ENCODE data around the gene IZUMO2. TPM values are rescaled to one million over a fixed set of nuclear protein-coding genes. Genes with fewer than 3 reads are reported as not detected.
A peak's percentile ranks its signal among the peaks of the same experiment; 100 is the strongest.
"Not testable (repeated sequence)": the region's sequence is repeated elsewhere in the genome, so short reads cannot be mapped to it uniquely, and the experiment has no call there.

IZUMO2 gene
- total RNA-seq, 1 donor from 2014 or later: not detected

DNA sequence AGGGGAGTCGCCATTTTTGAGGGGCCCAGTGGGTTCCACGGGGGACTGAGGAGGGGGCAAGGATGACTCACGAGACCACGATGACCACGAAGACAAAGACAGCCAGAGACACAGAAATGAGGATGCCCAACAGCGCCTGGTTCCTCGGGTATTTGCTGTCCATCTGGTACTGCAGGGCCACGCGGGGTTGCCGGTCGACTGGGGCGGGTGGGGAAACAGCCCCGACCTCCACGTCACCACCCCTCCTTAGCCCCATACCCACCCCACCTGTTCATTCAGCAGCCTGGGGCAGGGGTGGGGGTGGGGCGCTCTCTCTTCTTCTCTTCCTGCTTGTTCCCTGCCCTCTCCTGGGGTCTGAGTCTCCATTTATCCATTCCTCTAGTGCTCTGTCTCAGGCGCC lies 8.6 kb downstream of the IZUMO2 start:
- TF ChIP-seq, protein P1, sequence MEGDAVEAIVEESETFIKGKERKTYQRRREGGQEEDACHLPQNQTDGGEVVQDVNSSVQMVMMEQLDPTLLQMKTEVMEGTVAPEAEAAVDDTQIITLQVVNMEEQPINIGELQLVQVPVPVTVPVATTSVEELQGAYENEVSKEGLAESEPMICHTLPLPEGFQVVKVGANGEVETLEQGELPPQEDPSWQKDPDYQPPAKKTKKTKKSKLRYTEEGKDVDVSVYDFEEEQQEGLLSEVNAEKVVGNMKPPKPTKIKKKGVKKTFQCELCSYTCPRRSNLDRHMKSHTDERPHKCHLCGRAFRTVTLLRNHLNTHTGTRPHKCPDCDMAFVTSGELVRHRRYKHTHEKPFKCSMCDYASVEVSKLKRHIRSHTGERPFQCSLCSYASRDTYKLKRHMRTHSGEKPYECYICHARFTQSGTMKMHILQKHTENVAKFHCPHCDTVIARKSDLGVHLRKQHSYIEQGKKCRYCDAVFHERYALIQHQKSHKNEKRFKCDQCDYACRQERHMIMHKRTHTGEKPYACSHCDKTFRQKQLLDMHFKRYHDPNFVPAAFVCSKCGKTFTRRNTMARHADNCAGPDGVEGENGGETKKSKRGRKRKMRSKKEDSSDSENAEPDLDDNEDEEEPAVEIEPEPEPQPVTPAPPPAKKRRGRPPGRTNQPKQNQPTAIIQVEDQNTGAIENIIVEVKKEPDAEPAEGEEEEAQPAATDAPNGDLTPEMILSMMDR (IDR thresholded peaks at IDR 0.05): no peak
- Mint-ChIP-seq H3K4me1 (ENCODE audit: low read depth) (no peaks in the 10 kb centered on the region), H3K36me3 (ENCODE audit: low read depth) (no peaks in the 10 kb centered on the region), H3K9me3 (ENCODE audit: low read depth) (peaks cover 6% of the 10 kb centered on the region), H3K4me3 (ENCODE audit: unreplicated experiment) (no peak overlapping the region), H3K27ac (ENCODE audit: unreplicated experiment) (no peak overlapping the region), H3K27me3 (ENCODE audit: low read depth) (peaks cover 9% of the 10 kb centered on the region)
- no peak for DNase-seq (ENCODE audit: low spot score)

DNA sequence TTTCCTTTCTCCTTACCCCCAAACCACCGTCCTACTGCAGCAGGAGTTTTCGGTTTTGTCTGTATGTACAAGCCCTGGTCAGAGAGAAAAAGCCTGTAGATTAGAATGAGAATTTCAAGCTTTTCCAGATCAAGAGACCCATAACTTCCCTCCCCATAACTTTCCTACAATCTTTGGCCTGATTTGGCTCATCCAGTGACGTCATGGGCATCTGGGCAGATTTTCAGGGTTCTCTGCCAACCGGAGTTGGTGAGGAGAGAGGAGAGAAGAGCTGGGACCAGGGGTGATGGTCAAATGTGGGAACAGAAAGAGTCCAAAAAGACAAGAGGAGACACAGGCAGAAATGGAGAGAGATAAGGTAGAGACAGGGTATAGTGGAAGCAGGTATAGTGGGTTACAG lies 10.5 kb downstream of the IZUMO2 start:
- H3K4me1 Mint-ChIP-seq (ENCODE audit: low read depth): peaks cover under 1% of the 10 kb centered on the region
- no peak overlapping the region for H3K4me3 Mint-ChIP-seq (ENCODE audit: unreplicated experiment)
- H3K27me3 Mint-ChIP-seq (ENCODE audit: low read depth): peaks cover 9% of the 10 kb centered on the region
- H3K36me3 Mint-ChIP-seq (ENCODE audit: low read depth): no peaks in the 10 kb centered on the region
- peaks cover 11% of the 10 kb centered on the region for H3K9me3 Mint-ChIP-seq (ENCODE audit: low read depth)
- TF ChIP-seq, protein P1 (IDR thresholded peaks at IDR 0.05): no peak
- no peak overlapping the region for H3K27ac Mint-ChIP-seq (ENCODE audit: unreplicated experiment)
- no peak for DNase-seq (ENCODE audit: low spot score)

- H3K36me3 Mint-ChIP-seq (ENCODE audit: low read depth): no peaks in the 10 kb centered on the region
- TF ChIP-seq, protein P1 (IDR thresholded peaks at IDR 0.05): no peak
- no peak for DNase-seq (ENCODE audit: low spot score)
- H3K4me1 Mint-ChIP-seq (ENCODE audit: low read depth): peaks cover 5% of the 10 kb centered on the region
- no peak overlapping the region for H3K4me3 Mint-ChIP-seq (ENCODE audit: unreplicated experiment)
- peaks cover 9% of the 10 kb centered on the region for H3K27me3 Mint-ChIP-seq (ENCODE audit: low read depth)
- no peak overlapping the region for H3K27ac Mint-ChIP-seq (ENCODE audit: unreplicated experiment)
- H3K9me3 Mint-ChIP-seq (ENCODE audit: low read depth): peaks cover 5% of the 10 kb centered on the region
Measured at GRCh38 chr19:50148528-50148927, 14.6 kb downstream of the IZUMO2 start.

GRCh38 chr19:50147462-50148423 lies 15.3 kb downstream of the IZUMO2 start:
- Mint-ChIP-seq H3K4me1 (ENCODE audit: low read depth) (peaks cover 5% of the 10 kb centered on the region), H3K4me3 (ENCODE audit: unreplicated experiment) (peak overlapping the region; percentile 85), H3K9me3 (ENCODE audit: low read depth) (peaks cover 5% of the 10 kb centered on the region), H3K36me3 (ENCODE audit: low read depth) (no peaks in the 10 kb centered on the region), H3K27me3 (ENCODE audit: low read depth) (peaks cover 5% of the 10 kb centered on the region), H3K27ac (ENCODE audit: unreplicated experiment) (peak overlapping the region; percentile 75)
- no peak for DNase-seq (ENCODE audit: low spot score)
- TF ChIP-seq, protein P1 (IDR thresholded peaks at IDR 0.05): peak; percentile 80

- not testable (repeated sequence) for H3K27me3 Mint-ChIP-seq (ENCODE audit: low read depth); H3K4me3 Mint-ChIP-seq (ENCODE audit: unreplicated experiment); H3K36me3 Mint-ChIP-seq (ENCODE audit: low read depth); H3K4me1 Mint-ChIP-seq (ENCODE audit: low read depth); DNase-seq (ENCODE audit: low spot score); H3K9me3 Mint-ChIP-seq (ENCODE audit: low read depth); H3K27ac Mint-ChIP-seq (ENCODE audit: unreplicated experiment)
Measured at GRCh38 chr19:50141921-50142320, 21.2 kb downstream of the IZUMO2 start.

GRCh38 chr19:50140118-50140845 lies 22.8 kb downstream of the IZUMO2 start:
- not testable (repeated sequence) for H3K4me1 Mint-ChIP-seq (ENCODE audit: low read depth)

More at GRCh38 chr19:50140118-50140845, 22.8 kb downstream of the IZUMO2 start:
- not testable (repeated sequence) for H3K27ac Mint-ChIP-seq (ENCODE audit: unreplicated experiment); H3K4me3 Mint-ChIP-seq (ENCODE audit: unreplicated experiment); H3K9me3 Mint-ChIP-seq (ENCODE audit: low read depth); DNase-seq (ENCODE audit: low spot score); H3K36me3 Mint-ChIP-seq (ENCODE audit: low read depth); H3K27me3 Mint-ChIP-seq (ENCODE audit: low read depth)

Measured in chondrocyte (in vitro differentiated cells).